Choroid plexus epithelial cell (primary cell): Measurements from ENCODE around the gene ITGB1.
"Not testable (repeated sequence)": the region's sequence is repeated elsewhere in the genome, so short reads cannot be mapped to it uniquely, and the experiment has no call there.

ENCODE experiments used
- DNase-seq: peaks from one replicate; pipeline ENCODE4 v3.0.0-alpha.2; 2010; ENCODE audit warnings: low read depth
- H3K4me3 ChIP-seq: 2 replicates; pipeline ENCODE4 v1.5.1; 2011; ENCODE audit warnings: low read depth, mild to moderate bottlenecking, control low read depth, low read length, moderate library complexity
- TF ChIP-seq, protein P1 (sequence below): conservative IDR thresholded peaks from 2 replicates; pipeline ENCODE4 v1.5.1; 2011; ENCODE audit warnings: low read depth, mild to moderate bottlenecking, control low read depth, inconsistent platforms, low read length, moderate library complexity

ITGB1 gene

DNA sequence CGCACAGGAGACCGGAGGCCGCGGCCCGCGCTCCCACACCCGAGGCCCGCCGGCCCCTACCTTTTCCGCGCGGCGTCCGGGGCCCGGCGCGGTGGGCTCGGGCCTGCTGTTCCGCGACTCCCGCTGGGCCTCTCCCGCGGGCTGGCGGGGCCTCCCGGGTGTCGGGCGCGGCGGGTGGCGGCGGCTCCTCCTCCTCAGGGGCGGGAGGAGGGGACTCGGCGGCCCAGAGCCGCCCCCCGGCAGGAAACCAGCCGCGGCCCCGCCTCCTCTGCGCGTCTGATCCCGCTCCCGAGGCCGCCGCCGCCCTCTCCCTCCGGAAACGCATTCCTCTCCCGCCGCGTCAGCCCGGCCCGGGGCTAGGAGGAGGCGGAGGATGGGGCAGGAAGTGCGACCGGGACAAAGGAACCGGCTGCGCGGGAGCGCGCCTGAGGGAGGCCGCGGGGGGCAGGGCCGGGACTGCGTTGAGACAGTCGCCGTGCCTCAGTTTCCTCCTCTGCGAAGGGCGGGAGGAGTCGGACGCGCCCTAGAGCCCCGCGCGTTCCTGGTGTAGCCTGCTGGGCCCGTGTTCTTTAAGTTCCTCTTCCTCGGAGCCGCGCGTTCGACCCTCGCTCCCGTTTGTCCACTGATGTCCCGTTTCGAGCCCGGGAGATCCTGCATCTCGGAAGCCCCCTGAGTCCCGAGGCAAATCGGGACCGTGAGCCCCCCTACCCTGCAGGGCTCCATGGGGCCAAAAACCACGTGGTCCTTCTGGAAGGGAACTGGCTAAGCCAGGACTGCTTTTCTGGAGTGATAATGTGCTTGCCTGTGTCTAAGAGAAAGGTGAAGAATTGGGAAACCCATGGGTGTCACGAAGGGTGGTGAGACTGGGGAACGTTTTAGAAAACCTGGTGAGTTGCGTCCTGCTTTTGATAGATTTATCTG, at the start of gene ITGB1:
ITGB1 (minus strand) TSS at position 146 of the 921 bp plus-strand sequence. CDS start 22,672 bp downstream, outside the sequence.
- peak; percentile 97 for DNase-seq
- H3K4me3 ChIP-seq: peak within 1 kb of the TSS; percentile 82

DNA sequence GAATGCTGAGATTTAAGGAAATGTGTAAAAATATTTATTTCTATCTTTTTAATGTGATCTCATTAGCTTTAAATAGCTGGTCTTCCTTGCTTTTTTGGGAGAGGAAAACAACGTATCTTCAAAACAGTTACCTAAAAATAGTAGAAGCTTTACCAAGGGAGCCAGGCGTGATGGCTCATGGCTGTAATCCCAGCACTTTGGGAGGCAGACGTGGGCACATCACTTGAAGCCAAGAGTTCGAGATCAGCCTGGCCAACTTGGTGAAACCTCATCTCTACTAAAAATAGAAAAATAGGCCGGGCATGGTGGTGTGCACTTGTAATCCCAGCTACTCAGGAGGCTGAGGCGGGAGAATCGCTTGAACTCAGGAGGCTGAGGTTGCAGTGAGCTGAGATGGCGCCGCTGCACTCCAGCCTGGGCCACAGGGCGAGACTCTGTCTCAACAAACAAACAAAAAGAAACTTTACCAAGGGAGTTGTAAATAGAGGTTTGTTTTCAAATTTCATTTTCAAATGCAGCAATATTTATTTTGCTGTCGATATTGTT, 48.4 kb upstream of the ITGB1 start:
- TF ChIP-seq, protein P1, sequence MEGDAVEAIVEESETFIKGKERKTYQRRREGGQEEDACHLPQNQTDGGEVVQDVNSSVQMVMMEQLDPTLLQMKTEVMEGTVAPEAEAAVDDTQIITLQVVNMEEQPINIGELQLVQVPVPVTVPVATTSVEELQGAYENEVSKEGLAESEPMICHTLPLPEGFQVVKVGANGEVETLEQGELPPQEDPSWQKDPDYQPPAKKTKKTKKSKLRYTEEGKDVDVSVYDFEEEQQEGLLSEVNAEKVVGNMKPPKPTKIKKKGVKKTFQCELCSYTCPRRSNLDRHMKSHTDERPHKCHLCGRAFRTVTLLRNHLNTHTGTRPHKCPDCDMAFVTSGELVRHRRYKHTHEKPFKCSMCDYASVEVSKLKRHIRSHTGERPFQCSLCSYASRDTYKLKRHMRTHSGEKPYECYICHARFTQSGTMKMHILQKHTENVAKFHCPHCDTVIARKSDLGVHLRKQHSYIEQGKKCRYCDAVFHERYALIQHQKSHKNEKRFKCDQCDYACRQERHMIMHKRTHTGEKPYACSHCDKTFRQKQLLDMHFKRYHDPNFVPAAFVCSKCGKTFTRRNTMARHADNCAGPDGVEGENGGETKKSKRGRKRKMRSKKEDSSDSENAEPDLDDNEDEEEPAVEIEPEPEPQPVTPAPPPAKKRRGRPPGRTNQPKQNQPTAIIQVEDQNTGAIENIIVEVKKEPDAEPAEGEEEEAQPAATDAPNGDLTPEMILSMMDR: no peak
- no peak for DNase-seq
- no peak overlapping the region for H3K4me3 ChIP-seq

More for the DNA sequence above, at the start of gene ITGB1:
- TF ChIP-seq, protein P1: no peak

DNA sequence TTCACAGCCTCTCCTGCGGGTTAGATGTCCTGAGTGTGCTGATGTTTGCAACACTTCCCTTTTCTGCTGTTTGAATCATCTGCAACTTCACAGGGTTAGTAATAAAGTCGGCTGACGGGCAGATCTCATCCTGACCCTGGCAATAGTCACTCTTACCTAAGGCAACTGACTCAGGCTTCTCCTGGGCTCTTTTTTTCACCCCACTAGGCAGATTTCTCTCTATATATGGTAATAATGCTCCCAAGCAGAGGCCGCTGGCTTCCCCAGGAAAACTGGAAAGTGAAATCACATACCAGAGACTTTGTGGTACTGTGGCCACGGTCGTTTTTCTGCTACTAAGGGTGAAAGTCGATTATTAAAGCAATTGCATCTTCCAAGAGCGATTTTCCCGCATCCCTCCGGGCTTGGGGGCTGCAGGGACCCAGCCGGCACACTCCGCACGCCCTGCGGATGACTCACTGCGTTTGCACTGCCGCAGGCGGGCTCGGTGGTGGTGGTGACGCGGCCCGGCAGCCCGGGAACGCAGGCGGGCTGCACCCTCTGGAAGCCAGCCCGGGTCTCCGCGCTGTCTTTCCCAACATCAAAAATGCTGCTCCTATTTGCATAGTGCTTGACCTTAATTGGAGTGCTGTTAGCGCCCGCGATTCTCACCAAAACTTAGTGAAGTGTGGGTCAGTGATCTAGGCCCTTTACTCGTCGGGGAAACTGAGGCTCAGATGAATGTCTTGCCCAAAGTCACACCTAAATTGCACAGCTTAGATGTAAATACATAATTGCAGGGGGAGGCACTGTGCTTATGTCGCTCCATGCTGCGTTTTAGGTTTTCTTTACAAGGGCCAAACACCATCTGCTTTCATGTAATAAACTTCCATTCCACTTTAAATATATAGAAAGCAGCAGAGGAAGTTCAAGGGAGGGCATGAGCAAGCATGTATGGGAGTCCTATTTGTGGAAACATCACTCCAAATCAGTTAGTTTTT, 47.6 kb upstream of the ITGB1 start:
- TF ChIP-seq, protein P1: no peak
- DNase-seq: peak; percentile 98
- H3K4me3 ChIP-seq: peak overlapping the region; percentile 53

DNA sequence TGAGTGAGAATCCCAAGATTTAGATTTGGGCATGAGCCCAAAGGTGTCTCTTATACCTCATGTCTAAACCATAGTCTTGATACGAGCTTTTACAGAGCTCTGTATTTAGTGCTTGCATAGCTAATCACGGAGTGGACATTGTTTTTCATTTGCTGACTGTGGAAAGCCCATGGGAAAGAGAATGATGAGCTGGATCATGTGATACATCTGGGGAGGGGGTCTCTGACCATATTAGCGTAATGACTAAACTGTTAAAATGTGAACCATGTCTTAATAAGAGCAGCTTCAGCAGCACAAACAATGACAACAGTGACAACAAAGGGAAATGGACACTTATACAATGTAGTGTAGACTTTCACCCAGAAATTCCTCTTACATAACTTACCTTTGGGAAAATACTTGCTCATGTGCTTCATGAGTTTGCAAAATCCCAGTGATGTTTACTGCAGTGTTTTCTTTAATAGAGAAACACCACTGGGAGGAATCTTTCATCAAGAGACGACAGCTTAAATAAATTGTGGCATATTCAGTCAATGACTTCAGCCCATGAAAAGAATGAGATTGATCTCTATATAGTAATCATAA, 44.0 kb upstream of the ITGB1 start:
- TF ChIP-seq, protein P1: no peak
- no peak overlapping the region for H3K4me3 ChIP-seq
- DNase-seq: peak; percentile 39

DNA sequence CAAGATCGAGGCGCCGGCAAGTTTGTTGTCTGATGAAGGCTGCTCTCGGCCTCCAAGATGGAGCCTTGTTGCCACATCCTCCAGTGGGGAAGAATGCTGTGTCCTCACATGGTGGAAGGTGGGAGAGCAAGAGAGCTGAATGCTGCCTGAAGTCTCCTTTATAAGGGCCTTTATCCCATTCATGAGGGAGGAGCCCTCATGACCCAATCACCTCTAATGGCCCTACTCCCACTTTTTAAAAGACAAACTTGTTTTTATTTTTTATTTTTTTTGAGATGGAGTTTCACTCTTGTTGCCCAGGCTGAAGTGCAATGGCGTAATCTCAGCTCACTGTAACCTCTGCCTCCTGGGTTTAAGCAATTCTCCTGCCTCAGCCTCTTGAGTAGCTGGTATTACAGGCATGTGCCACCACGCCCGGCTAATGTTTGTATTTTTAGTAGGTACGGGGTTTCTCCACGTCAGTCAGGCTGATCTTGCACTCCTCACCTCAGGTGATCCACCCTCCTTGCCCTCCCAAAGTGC, 40.1 kb upstream of the ITGB1 start:
- not testable (repeated sequence) for H3K4me3 ChIP-seq, DNase-seq

DNA sequence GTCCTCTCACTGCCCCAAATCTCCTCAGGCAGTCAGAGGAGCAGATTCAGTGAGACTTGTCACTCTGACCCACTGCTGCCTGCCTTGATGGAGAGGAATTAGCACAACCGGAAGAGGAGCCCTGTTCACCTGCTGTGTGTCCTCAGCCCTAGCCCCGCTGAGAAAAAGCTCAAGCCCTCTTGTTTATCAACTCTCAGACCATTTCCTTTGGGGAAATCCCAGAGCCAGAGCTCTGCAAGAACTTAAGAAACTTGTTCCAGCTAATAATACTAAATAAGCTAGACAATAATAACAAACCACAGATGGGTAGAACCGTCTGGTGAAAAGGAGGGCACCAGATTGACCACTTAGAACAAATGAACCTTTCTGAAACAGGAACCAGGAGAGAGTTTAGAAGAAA, 37.7 kb upstream of the ITGB1 start:
- DNase-seq: peak; percentile 85
- no peak overlapping the region for H3K4me3 ChIP-seq
- TF ChIP-seq, protein P1: no peak
